GM21737 (cell line): Measurements from ENCODE around the gene GOLM1.
"Not testable (repeated sequence)": the region's sequence is repeated elsewhere in the genome, so short reads cannot be mapped to it uniquely, and the experiment has no call there.

Source experiments
- ATAC-seq: cut with Tn5 transposase; IDR thresholded peaks from one replicate; pipeline ENCODE4 v1.9.1; 2021; ENCODE audit warnings: mild to moderate bottlenecking, moderate library complexity; ENCODE audit not compliant: unreplicated experiment

The GOLM1 gene

GRCh38 chr9:86091477-86091876 lies 7.9 kb downstream of the GOLM1 start:
- ATAC-seq = no peak

- ATAC-seq = no peak
These were observed 16.5 kb downstream of the GOLM1 start for GRCh38 chr9:86082870-86083269.

- no peak for ATAC-seq
These were observed 19.4 kb downstream of the GOLM1 start for GRCh38 chr9:86079865-86080469.

- ATAC-seq = no peak
These were observed 19.9 kb downstream of the GOLM1 start for GRCh38 chr9:86079421-86079831.

GRCh38 chr9:86078731-86079130 lies 20.6 kb downstream of the GOLM1 start:
- ATAC-seq = no peak

GRCh38 chr9:86077276-86077675 lies 22.1 kb downstream of the GOLM1 start:
- ATAC-seq = no peak

- no peak for ATAC-seq
These were observed 23.9 kb downstream of the GOLM1 start for GRCh38 chr9:86075132-86076109.

- no peak for ATAC-seq
These were observed 25.5 kb downstream of the GOLM1 start for GRCh38 chr9:86073839-86074238.

- ATAC-seq = no peak
These were observed 26.9 kb downstream of the GOLM1 start for GRCh38 chr9:86072394-86072877.

- no peak for ATAC-seq
These were observed 30.0 kb downstream of the GOLM1 start for GRCh38 chr9:86069206-86069869.

- ATAC-seq = no peak
These were observed 35.1 kb downstream of the GOLM1 start for GRCh38 chr9:86064220-86064619.

GRCh38 chr9:86062845-86063693 lies 36.3 kb downstream of the GOLM1 start:
- ATAC-seq = no peak

- ATAC-seq = no peak
These were observed 37.2 kb downstream of the GOLM1 start for GRCh38 chr9:86061972-86062739.

GRCh38 chr9:86057491-86057890 lies 41.9 kb downstream of the GOLM1 start:
- no peak for ATAC-seq

- no peak for ATAC-seq
These were observed 44.7 kb downstream of the GOLM1 start for GRCh38 chr9:86054695-86055094.

GRCh38 chr9:86052556-86053468 lies 46.5 kb downstream of the GOLM1 start:
- no peak for ATAC-seq

GRCh38 chr9:86048018-86048742 lies 51.2 kb downstream of the GOLM1 start:
- not testable (repeated sequence) for ATAC-seq

GRCh38 chr9:86047361-86047760 lies 52.0 kb downstream of the GOLM1 start:
- no peak for ATAC-seq
